T-cell (primary cell): Measurements from ENCODE around the gene ACACB. TPM values are rescaled to one million over a fixed set of nuclear protein-coding genes. Genes with fewer than 3 reads are reported as not detected.

ENCODE experiments used
- ATAC-seq, 4 experiments: fragments of 200-7000 bp in 3 of 4; fragments of 150-1000 bp in 1 of 4; cut with Tn5 transposase; replicated peaks in 1 of 4; 1 replicate in 3 of 4; 2 replicates in 1 of 4; pipeline ENCODE4 v1.10.0; 2021; ENCODE audit warnings: moderate library complexity in 3 of 4, mild to moderate bottlenecking in 2 of 4, moderate number of reproducible peaks in 1 of 4
- CTCF ChIA-PET, 2 donors: fragments of 300-600 bp; sonication (Branson Sonifier 250); formaldehyde crosslinking; loops; one replicate each; lab custom pipeline; 2022; ENCODE audit warnings: antibody characterized with exemption in 2 of 2; lab: Charles Lee
- POLR2A ChIA-PET, 2 donors: fragments of 300-600 bp; sonication (Branson Sonifier 250); formaldehyde crosslinking; loops; one replicate each; lab custom pipeline; 2022; ENCODE audit warnings: antibody characterized with exemption in 2 of 2; lab: Charles Lee
- DNase-seq, 35 experiments: peaks; one replicate each; pipeline versions ENCODE4 v3.0.0 to v3.0.0-alpha.2; 2013 to 2023
- H3K27ac ChIP-seq: one replicate; pipeline ENCODE4 v1.5.1; 2013; ENCODE audit warnings: low read length
- H3K27me3 ChIP-seq, 2 experiments: replicated peaks in 1 of 2; 1 replicate in 1 of 2; 2 replicates in 1 of 2; pipeline versions ENCODE4 v1.6.1 to v1.7.0; 2013; ENCODE audit warnings: low read length in 1 of 2, mixed read lengths in 1 of 2; ENCODE audit not compliant: control insufficient read depth in 2 of 2, insufficient read depth in 2 of 2; ENCODE audit errors: extremely low read depth in 1 of 2
- H3K36me3 ChIP-seq, 2 donors: 1 replicate in 1 of 2; 2 replicates in 1 of 2; pipeline versions ENCODE4 v1.6.1 to v1.7.0; 2013; ENCODE audit warnings: low read length in 1 of 2; ENCODE audit not compliant: control insufficient read depth in 2 of 2, insufficient read depth in 1 of 2; ENCODE audit errors: extremely low read depth in 1 of 2
- H3K4me1 ChIP-seq, 2 experiments: 1 replicate in 1 of 2; 2 replicates in 1 of 2; pipeline versions ENCODE4 v1.6.1 to v1.7.0; 2013; ENCODE audit warnings: low read length in 2 of 2, mixed read lengths in 1 of 2; ENCODE audit not compliant: insufficient read depth in 2 of 2, control insufficient read depth in 1 of 2; ENCODE audit errors: extremely low read depth in 1 of 2
- H3K4me3 ChIP-seq, 2 donors: 1 replicate in 1 of 2; 2 replicates in 1 of 2; pipeline versions ENCODE4 v1.5.1 to v1.7.0; 2013; ENCODE audit warnings: mild to moderate bottlenecking in 2 of 2, low read length in 1 of 2, moderate library complexity in 1 of 2; ENCODE audit not compliant: control insufficient read depth in 1 of 2; ENCODE audit errors: extremely low read depth in 1 of 2
- H3K9me3 ChIP-seq: 2 replicates; pipeline ENCODE4 v1.7.0; 2013
- H3K27ac Mint-ChIP-seq, 2 donors: one replicate each; pipeline ENCODE4 v1.8.0; 2020 to 2021; ENCODE audit warnings: mild to moderate bottlenecking in 2 of 2, mixed read lengths in 2 of 2
- H3K27me3 Mint-ChIP-seq, 2 donors: one replicate each; pipeline ENCODE4 v1.8.0; 2021 to 2022; ENCODE audit warnings: mixed read lengths in 2 of 2
- H3K36me3 Mint-ChIP-seq: one replicate; pipeline ENCODE4 v1.8.0; 2021; ENCODE audit warnings: mixed read lengths
- H3K4me1 Mint-ChIP-seq, 3 donors: one replicate each; pipeline ENCODE4 v1.8.0; 2020 to 2022; ENCODE audit warnings: mixed read lengths in 3 of 3, mild to moderate bottlenecking in 1 of 3
- H3K4me3 Mint-ChIP-seq, 3 donors: one replicate each; pipeline ENCODE4 v1.8.0; 2020 to 2022; ENCODE audit warnings: mild to moderate bottlenecking in 3 of 3, mixed read lengths in 3 of 3, moderate library complexity in 3 of 3
- H3K9me3 Mint-ChIP-seq, 3 donors: one replicate each; pipeline ENCODE4 v1.8.0; 2020 to 2022; ENCODE audit warnings: mixed read lengths in 3 of 3
- WGBS: methylation state at CpG from one replicate; pipeline ENCODE4 v1.1.5; 2013; ENCODE audit warnings: missing lambda C conversion rate; ENCODE audit not compliant: insufficient coverage; 5-methylcytosine and 5-hydroxymethylcytosine counted together
- total RNA-seq, 35 experiments: library from RNA in 6 of 35; stranded (reverse) in 6 of 35; fragments of 120-200 nt in 1 of 35; gene quantifications; one replicate each; pipeline versions ENCODE4 v1.2.1 to v1.2.4 and lab custom pipeline; 2013 to 2026

ACACB gene
- total RNA-seq, 5 donors from 2014 or later (not counting 1 experiment from before 2014, with no cell fraction given), result 24.8 to 34.1 (median 32.1) TPM

- POLR2A ChIA-PET, result interaction anchor here in 1 of 2 donors (0.7 kb wide), 1 partner anchor 772 kb away, joined by 4 read pairs; no protein-coding TSS in a partner anchor
- Histone ChIP-seq H3K36me3 (peaks cover 7 to 38% of the 10 kb centered on the region in 2 donors), H3K27ac (no peak overlapping the region), H3K4me1 (peaks cover 4 to 26% of the 10 kb centered on the region in 2 experiments), H3K27me3 (no peaks in the 10 kb centered on the region), H3K4me3 (no peak overlapping the region), H3K9me3 (no peaks in the 10 kb centered on the region)
- Mint-ChIP-seq H3K4me3 (no peak overlapping the region), H3K4me1 (peaks cover 26 to 34% (median 30%) of the 10 kb centered on the region in 3 donors), H3K27me3 (no peaks in the 10 kb centered on the region), H3K27ac (no peak overlapping the region), H3K9me3 (no peaks in the 10 kb centered on the region), H3K36me3 (peaks cover 39% of the 10 kb centered on the region)
- CTCF ChIA-PET, result interaction anchor here in 1 of 2 donors (0.6 to 0.7 kb wide), 3 partner anchors 9 to 583 kb away, joined by 3 to 5 read pairs (median 4); no protein-coding TSS in a partner anchor
- no CpG with 5 or more reads among the region's 3 CpGs for WGBS
- DNase-seq, result no peak
- no peak for ATAC-seq
Observed at GRCh38 chr12:109102491-109102890, 13.9 kb upstream of the ACACB start.

- ATAC-seq (no peak), DNase-seq (no peak)
- Histone ChIP-seq H3K27me3 (no peaks in the 10 kb centered on the region), H3K4me3 (no peak overlapping the region), H3K36me3 (peaks cover 7 to 46% of the 10 kb centered on the region in 2 donors), H3K27ac (no peak overlapping the region), H3K4me1 (peaks cover 0 to 4% of the 10 kb centered on the region in 2 experiments), H3K9me3 (no peaks in the 10 kb centered on the region)
- 100% methylated on average over 1 of the region's 5 CpGs for WGBS
- peaks cover 7 to 13% (median 8%) of the 10 kb centered on the region in 3 donors for H3K4me1 Mint-ChIP-seq
- peaks cover 44% of the 10 kb centered on the region for H3K36me3 Mint-ChIP-seq
- ChIA-PET POLR2A (no interaction called here), CTCF (no interaction called here)
- H3K27me3 Mint-ChIP-seq, result no peaks in the 10 kb centered on the region
- no peak overlapping the region for H3K27ac Mint-ChIP-seq
- H3K9me3 Mint-ChIP-seq, result no peaks in the 10 kb centered on the region
- H3K4me3 Mint-ChIP-seq, result no peak overlapping the region
Observed at GRCh38 chr12:109105176-109105575, 11.2 kb upstream of the ACACB start.

GRCh38 chr12:109109746-109110350 is 6.5 kb upstream of the ACACB start:
- POLR2A ChIA-PET, result no interaction called here
- H3K36me3 Mint-ChIP-seq, result peaks cover 21% of the 10 kb centered on the region

GRCh38 chr12:109110988-109111495 is 5.3 kb upstream of the ACACB start:
- WGBS, result 49% methylated on average over 26 of the region's 28 CpGs
- Mint-ChIP-seq H3K36me3 (peaks cover 17% of the 10 kb centered on the region), H3K9me3 (no peaks in the 10 kb centered on the region), H3K27ac (peak overlapping the region; percentile 80 to 83), H3K4me1 (peaks cover 13 to 34% (median 30%) of the 10 kb centered on the region in 3 donors), H3K4me3 (peak overlapping the region; percentile 79 to 81 (median 81)), H3K27me3 (no peaks in the 10 kb centered on the region)
- peaks cover 3 to 15% of the 10 kb centered on the region in 2 donors for H3K36me3 ChIP-seq
- peak overlapping the region; percentile 28 to 62 for H3K4me3 ChIP-seq
- ChIA-PET CTCF (interaction anchor here (0.6 to 1.7 kb wide), 9 partner anchors 9 to 1352 kb away, joined by 3 to 12 read pairs (median 4); no protein-coding TSS in a partner anchor), POLR2A (no interaction called here)
- H3K4me1 ChIP-seq, result peaks cover 0 to 12% of the 10 kb centered on the region in 2 experiments
- DNase-seq (peak; percentile 7 to 65 (median 28)), ATAC-seq (peak; percentile 85 to 91 (median 86))
- H3K27ac ChIP-seq, result peak overlapping the region; percentile 57
- no peaks in the 10 kb centered on the region for H3K9me3 ChIP-seq
- H3K27me3 ChIP-seq, result no peaks in the 10 kb centered on the region

More at GRCh38 chr12:109109746-109110350, 6.5 kb upstream of the ACACB start:
- DNase-seq, result no peak
- CTCF ChIA-PET, result interaction anchor here (0.6 to 0.7 kb wide), 5 partner anchors 9 to 545 kb away, joined by 3 to 6 read pairs (median 4); no protein-coding TSS in a partner anchor
- H3K4me3 ChIP-seq, result no peak overlapping the region
- H3K27me3 ChIP-seq, result no peaks in the 10 kb centered on the region
- ATAC-seq, result no peak
- H3K4me3 Mint-ChIP-seq, result peak overlapping the region in 1 of 3 donors; percentile 81
- peaks cover 5 to 26% of the 10 kb centered on the region in 2 donors for H3K36me3 ChIP-seq
- peak overlapping the region; percentile 79 to 83 for H3K27ac Mint-ChIP-seq
- no peak overlapping the region for H3K27ac ChIP-seq
- no peaks in the 10 kb centered on the region for H3K9me3 ChIP-seq
- peaks cover 0 to 12% of the 10 kb centered on the region in 2 experiments for H3K4me1 ChIP-seq
- H3K27me3 Mint-ChIP-seq, result no peaks in the 10 kb centered on the region
- WGBS, result 100% methylated on average over 1 of the region's 6 CpGs
- H3K4me1 Mint-ChIP-seq, result peaks cover 15 to 23% (median 23%) of the 10 kb centered on the region in 3 donors
- no peaks in the 10 kb centered on the region for H3K9me3 Mint-ChIP-seq

- no peak for ATAC-seq
- H3K4me3 Mint-ChIP-seq, result no peak overlapping the region
- no peak for DNase-seq
Observed at GRCh38 chr12:109112720-109113465, 3.5 kb upstream of the ACACB start.

More at GRCh38 chr12:109112720-109113465, 3.5 kb upstream of the ACACB start:
- Histone ChIP-seq H3K36me3 (peaks cover 0 to 8% of the 10 kb centered on the region in 2 donors), H3K4me3 (no peak overlapping the region), H3K4me1 (peaks cover 0 to 12% of the 10 kb centered on the region in 2 experiments), H3K9me3 (no peaks in the 10 kb centered on the region), H3K27ac (no peak overlapping the region), H3K27me3 (no peaks in the 10 kb centered on the region)
- whole genome bisulfite sequencing, result 88% methylated on average over 4 of the region's 11 CpGs
- Mint-ChIP-seq H3K36me3 (peaks cover 14% of the 10 kb centered on the region), H3K4me1 (peaks cover 14 to 35% (median 33%) of the 10 kb centered on the region in 3 donors), H3K27me3 (no peaks in the 10 kb centered on the region), H3K27ac (no peak overlapping the region), H3K9me3 (no peaks in the 10 kb centered on the region)
- CTCF ChIA-PET, result interaction anchor here (0.6 to 1.7 kb wide), 15 partner anchors 7 to 1413 kb away, joined by 3 to 11 read pairs (median 5); no protein-coding TSS in a partner anchor
- POLR2A ChIA-PET, result interaction anchor here (0.6 to 0.7 kb wide), 3 partner anchors 41 to 450 kb away, joined by 3 to 11 read pairs (median 7); no protein-coding TSS in a partner anchor
